HG02885 (cell line): ENCODE measurements around the gene MGST3.
"Not testable (repeated sequence)": the region's sequence is repeated elsewhere in the genome, so short reads cannot be mapped to it uniquely, and the experiment has no call there.

Source experiments
- ATAC-seq: cut with Tn5 transposase; IDR thresholded peaks from one replicate; pipeline ENCODE4 v1.9.1; 2021; ENCODE audit warnings: mild to moderate bottlenecking; ENCODE audit not compliant: unreplicated experiment, poor library complexity

Gene MGST3

DNA sequence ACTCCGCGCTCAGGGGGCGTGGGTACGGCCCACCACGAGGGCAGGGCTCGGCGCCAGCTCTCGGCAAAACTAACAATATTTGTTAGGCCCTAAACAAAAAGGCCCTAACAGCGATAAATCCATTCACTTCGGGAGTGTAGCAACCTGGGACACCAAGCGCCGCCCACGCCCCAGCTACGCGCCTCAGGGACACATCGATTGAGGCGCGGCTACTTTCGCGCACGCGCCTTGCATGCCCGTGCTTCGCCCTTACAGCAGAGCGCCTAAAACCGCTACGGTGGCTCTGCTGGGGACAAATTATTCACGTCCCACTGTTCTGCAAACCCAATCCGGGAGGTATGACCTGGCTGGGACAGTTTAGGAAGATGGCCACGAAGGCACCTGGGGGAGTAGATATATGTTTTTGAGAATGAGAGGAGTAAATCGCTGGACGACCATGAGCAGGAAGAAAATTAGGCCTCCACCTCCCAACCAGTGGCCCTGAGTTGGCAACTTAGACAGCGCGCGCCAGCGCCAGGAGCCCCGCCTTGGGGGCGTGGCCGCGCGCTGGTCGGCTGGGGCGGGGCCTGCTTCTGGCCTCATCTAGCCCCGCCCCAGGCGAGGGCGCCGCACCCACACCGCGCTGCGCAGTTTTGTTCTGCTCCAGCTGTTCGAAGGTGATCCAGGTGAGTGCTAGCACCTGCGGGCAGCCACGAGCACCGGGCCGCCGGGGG, at the start of gene MGST3:
Gene MGST3, plus strand, starts transcription at position 606 of the 713 bp plus-strand sequence. CDS start 18,614 bp downstream, outside the sequence.
- ATAC-seq, result peak; percentile 87

- ATAC-seq, result no peak
Observed at GRCh38 chr1:165581926-165582325, 49.1 kb upstream of the MGST3 start.

DNA sequence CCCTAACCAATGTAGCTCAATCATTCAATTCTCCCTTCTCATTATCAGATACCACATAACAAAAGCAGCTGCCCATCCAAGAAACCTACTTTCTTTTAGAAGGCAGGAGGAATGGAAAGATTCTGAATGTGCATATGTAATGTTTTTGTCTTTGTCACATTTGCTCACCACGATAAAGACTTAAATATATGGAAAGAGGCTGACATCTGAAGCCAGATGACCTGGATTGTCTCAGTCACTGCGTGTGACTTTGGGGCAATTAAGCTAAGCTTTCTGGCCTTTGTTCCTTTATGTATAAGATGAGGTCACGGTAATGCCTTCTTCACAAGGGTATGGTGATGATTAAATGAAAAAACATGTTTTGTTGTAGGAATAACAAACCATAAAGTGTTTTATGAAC, 44.6 kb upstream of the MGST3 start:
- no peak for ATAC-seq

DNA sequence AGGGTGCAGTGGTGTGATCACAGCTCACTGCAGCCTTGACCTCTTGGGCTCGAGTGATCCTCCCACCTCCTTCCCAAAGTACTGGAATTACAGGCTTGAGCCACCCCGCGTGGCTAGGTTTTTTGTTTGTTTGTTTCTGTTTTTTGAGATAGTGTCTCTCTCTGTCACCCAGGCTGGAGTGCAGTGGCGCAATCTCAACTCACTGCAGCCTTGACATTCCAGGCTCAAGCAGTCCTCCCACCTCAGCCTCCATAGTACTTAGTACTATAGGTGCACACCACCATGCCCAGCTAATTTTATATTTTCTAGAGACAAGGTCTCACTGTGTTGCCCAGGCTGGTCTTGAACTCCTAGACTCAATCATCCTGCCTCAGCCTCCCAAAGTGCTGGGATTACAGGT, 39.6 kb upstream of the MGST3 start:
- not testable (repeated sequence) for ATAC-seq

DNA sequence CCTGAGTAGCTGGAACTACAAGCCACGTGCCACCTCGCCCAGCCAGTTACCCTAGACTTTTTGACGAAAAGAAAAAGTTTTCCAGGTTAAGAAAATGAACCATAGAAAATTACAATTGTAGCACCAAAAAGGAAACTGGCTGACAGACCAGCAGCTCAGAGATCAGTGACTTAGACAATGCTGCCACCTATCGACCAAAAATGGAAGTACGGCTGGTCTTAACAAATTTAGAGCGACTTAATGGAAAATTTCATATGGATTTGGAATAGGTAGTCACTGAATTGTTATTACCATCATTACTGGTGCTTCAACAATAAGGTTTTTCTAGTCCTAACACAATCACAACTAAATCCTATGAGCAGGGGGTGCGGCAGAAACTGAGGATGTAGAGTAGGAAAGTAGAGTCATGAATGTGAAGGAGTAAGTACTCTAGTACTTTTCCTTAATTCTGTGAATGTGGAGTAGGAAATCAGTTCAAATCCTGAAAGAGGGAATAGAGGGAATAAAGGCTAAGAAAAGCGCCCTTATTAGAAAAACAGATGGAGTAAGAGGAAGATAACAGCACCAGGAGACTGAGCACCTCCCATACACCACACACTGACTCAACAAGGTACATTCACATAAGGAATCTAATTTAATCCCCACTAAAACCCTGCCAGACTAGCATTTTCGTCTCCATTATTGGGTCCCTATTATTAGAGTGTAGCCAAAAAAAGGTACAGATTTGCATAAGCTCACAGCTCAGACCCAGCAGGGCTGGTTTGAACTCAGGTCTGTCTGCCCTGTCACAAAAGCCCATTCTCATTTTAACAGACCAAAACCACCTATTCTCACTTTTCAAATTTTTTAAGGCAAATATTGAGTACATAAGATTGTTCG, 37.9 kb upstream of the MGST3 start:
- ATAC-seq, result peak; percentile 10

DNA sequence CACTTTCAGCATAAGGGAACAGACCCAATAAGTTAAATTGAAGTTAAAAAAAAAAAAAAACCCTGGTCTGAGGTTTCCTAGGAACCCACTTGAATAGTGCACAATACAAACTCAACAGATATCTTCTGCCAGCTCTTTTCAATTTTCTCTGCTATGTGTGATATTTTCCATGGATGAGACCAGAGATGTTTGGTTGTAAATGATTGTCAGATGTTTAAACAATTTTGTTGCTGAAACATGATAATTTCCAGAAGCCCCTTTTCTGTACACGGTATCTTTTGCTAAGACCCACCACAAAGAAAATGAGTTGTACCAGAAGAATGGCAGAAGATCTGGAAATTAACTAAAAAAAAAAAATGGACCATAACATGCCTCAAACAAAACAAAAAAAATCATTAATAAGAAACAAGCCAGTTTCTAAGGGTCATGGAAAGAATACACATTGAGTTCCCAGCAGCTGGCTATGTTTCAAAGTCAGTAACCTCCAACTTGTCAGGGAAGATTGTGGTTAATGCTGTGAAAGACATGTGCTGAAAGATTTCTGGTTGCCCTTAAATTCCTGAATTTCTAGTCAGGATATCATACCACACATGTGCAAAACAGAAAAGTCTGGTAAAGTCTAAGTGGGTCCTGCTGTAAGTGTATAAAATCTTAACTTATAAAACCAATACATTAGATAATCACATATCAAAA, 35.6 kb upstream of the MGST3 start:
- ATAC-seq, result no peak

- ATAC-seq, result peak; percentile 98
Observed at GRCh38 chr1:165597883-165598675, 33.0 kb upstream of the MGST3 start.

GRCh38 chr1:165598676-165599059, 32.4 kb upstream of the MGST3 start:
- ATAC-seq, result no peak

DNA sequence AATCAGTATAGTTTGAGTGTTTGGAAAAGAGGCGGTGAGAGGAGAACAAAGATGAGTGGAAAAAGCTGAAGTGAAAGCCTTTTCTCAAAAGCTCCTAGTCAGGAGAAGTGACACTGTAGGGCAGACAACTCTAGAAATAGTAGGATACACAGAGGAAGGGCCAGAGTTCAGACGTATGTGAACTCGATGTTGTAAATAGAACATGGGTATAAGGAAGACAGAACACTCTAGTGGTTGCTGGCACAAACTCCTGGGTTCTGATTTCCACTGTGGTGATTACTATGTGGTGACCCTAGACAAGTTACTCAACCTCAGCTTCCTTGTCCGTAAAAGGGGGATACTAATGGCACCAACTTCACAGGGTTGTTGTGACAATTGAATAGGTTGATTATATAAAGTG, 30.2 kb upstream of the MGST3 start:
- ATAC-seq, result no peak

DNA sequence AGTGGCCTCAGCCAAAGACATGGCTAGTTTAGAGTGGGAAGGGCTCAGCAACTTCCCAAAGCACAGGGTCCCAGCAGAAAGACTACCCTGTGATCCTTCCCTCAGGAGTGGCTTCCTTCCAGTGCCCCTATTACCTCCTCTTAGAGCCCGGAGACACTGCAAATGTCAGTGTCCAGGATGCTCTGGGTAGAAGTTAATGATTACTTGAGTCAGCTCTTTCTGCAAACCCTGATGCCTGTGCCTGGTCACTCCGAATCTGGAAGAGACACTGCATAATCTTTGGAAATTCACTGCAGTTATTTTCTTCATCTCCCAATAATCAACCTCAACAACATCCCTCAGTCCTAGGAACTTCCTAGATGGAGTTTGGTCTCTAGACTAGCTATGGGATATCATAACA, 27.2 kb upstream of the MGST3 start:
- no peak for ATAC-seq

GRCh38 chr1:165605246-165605645, 25.8 kb upstream of the MGST3 start:
- ATAC-seq, result no peak

GRCh38 chr1:165606676-165607075, 24.4 kb upstream of the MGST3 start:
- ATAC-seq, result not testable (repeated sequence)

GRCh38 chr1:165610866-165611265, 20.2 kb upstream of the MGST3 start:
- no peak for ATAC-seq

- ATAC-seq, result no peak
Observed at GRCh38 chr1:165612062-165612461, 19.0 kb upstream of the MGST3 start.

- ATAC-seq, result no peak
Observed at GRCh38 chr1:165616054-165616612, 14.9 kb upstream of the MGST3 start.

GRCh38 chr1:165616987-165617546, 14.0 kb upstream of the MGST3 start:
- no peak for ATAC-seq

DNA sequence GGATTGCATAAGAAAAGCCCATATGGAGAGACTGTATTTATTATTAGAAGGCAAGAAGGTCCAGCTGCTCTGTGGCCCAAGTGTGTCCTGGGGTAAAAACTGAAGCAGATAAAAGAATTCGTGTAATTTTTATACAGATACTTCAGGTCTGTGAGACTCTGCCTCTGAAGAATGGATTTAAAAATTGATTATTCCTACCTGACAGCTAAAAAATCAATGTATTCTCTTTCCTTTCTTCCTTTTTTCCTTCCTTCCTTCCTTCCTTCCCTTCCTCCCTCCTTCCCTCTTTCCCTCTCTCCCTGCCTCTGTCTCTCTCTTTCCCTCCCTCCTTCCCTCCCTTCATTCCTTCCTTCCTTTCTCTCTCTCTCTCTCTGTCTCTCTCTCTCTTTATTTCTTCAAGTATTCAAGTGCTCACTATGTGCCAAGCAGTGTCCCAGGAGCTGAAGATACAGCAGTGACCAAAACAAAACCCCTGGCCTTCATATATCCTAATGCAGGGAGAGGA, 11.3 kb upstream of the MGST3 start:
- ATAC-seq, result no peak

DNA sequence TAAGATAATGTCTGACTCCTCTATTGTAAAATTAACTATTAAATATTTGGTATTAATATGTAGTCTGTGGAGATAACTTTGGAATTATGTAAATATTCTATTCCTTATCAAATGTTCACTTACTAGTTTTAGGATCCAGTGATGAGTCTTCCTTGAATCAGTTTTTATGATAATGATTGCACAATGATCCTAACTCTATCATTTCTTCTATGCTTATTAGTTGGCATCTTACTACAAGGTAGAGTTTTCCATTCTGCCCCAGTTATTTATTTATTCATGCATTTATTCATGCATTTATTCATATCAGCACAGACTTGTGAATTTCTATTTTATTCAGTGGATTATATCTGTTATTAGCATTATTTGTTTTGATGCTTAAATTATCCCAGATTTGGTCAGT, 7.4 kb upstream of the MGST3 start:
- ATAC-seq, result no peak

GRCh38 chr1:165624441-165624840, 6.6 kb upstream of the MGST3 start:
- ATAC-seq, result no peak
